Ectodermal cell (in vitro differentiated cells): ENCODE data around the gene CAPN13.

Source experiments
- H3K27ac ChIP-seq: 2 replicates; pipeline ENCODE4 v1.7.0; 2013; ENCODE audit warnings: mild to moderate bottlenecking, low read depth, low read length; ENCODE audit not compliant: insufficient read depth, poor library complexity, severe bottlenecking
- H3K27me3 ChIP-seq: 2 replicates; pipeline ENCODE4 v1.7.0; 2013; ENCODE audit warnings: mild to moderate bottlenecking, low read length; ENCODE audit not compliant: insufficient read depth, control insufficient read depth, poor library complexity, severe bottlenecking
- H3K36me3 ChIP-seq: one replicate; pipeline ENCODE4 v1.7.0; 2013; ENCODE audit warnings: low read length; ENCODE audit not compliant: control insufficient read depth, insufficient read depth
- H3K4me1 ChIP-seq: one replicate; pipeline ENCODE4 v1.7.0; 2013; ENCODE audit warnings: low read length; ENCODE audit not compliant: control insufficient read depth, insufficient read depth
- H3K4me3 ChIP-seq: 2 replicates; pipeline ENCODE4 v1.7.0; 2013; ENCODE audit warnings: low read depth, low read length, control low read depth; ENCODE audit not compliant: insufficient read depth
- H3K9me3 ChIP-seq: 2 replicates; pipeline ENCODE4 v1.7.0; 2013; ENCODE audit warnings: mild to moderate bottlenecking, low read length, moderate library complexity; ENCODE audit not compliant: control insufficient read depth
- WGBS, 2 experiments: methylation state at CpG; one replicate each; pipeline ENCODE4 v1.1.7; 2013; ENCODE audit warnings: missing lambda C conversion rate in 2 of 2; 5-methylcytosine and 5-hydroxymethylcytosine counted together

CAPN13 gene

GRCh38 chr2:30692829-30693275, 114.4 kb downstream of the CAPN13 start:
- H3K4me3 ChIP-seq, result no peak overlapping the region
- peaks cover 7% of the 10 kb centered on the region for H3K4me1 ChIP-seq
- H3K36me3 ChIP-seq, result no peaks in the 10 kb centered on the region
- H3K9me3 ChIP-seq, result no peaks in the 10 kb centered on the region
- 91 to 95% methylated on average over 7 of the region's 7 CpGs for WGBS, 2 experiments
- no peak overlapping the region for H3K27ac ChIP-seq
- no peaks in the 10 kb centered on the region for H3K27me3 ChIP-seq

- no peaks in the 10 kb centered on the region for H3K27me3 ChIP-seq
- H3K36me3 ChIP-seq, result no peaks in the 10 kb centered on the region
- H3K4me1 ChIP-seq, result peaks cover 7% of the 10 kb centered on the region
- WGBS, 2 experiments, result 90 to 91% methylated on average over 16 of the region's 16 CpGs
- no peak overlapping the region for H3K27ac ChIP-seq
- no peak overlapping the region for H3K4me3 ChIP-seq
- H3K9me3 ChIP-seq, result no peaks in the 10 kb centered on the region
These were observed 115.1 kb downstream of the CAPN13 start for GRCh38 chr2:30691948-30692828.

- Histone ChIP-seq H3K9me3 (no peaks in the 10 kb centered on the region), H3K27ac (no peak overlapping the region), H3K27me3 (no peaks in the 10 kb centered on the region), H3K4me3 (no peak overlapping the region), H3K36me3 (no peaks in the 10 kb centered on the region), H3K4me1 (peaks cover 7% of the 10 kb centered on the region)
- WGBS, 2 experiments, result 90 to 92% methylated on average over 7 of the region's 7 CpGs
These were observed 115.9 kb downstream of the CAPN13 start for GRCh38 chr2:30691091-30691947.

GRCh38 chr2:30690126-30690561, 117.1 kb downstream of the CAPN13 start:
- peaks cover 7% of the 10 kb centered on the region for H3K4me1 ChIP-seq
- no peaks in the 10 kb centered on the region for H3K36me3 ChIP-seq
- no peak overlapping the region for H3K4me3 ChIP-seq
- no peaks in the 10 kb centered on the region for H3K9me3 ChIP-seq
- 87 to 92% methylated on average over 5 of the region's 5 CpGs for WGBS, 2 experiments
- H3K27me3 ChIP-seq, result no peaks in the 10 kb centered on the region
- no peak overlapping the region for H3K27ac ChIP-seq

- Histone ChIP-seq H3K4me1 (peaks cover 7% of the 10 kb centered on the region), H3K27me3 (no peaks in the 10 kb centered on the region), H3K36me3 (no peaks in the 10 kb centered on the region), H3K4me3 (no peak overlapping the region), H3K9me3 (no peaks in the 10 kb centered on the region), H3K27ac (no peak overlapping the region)
- 88 to 91% methylated on average over 6 of the region's 6 CpGs for WGBS, 2 experiments
These were observed 117.6 kb downstream of the CAPN13 start for GRCh38 chr2:30689496-30690125.

GRCh38 chr2:30688956-30689401, 118.3 kb downstream of the CAPN13 start:
- Histone ChIP-seq H3K27ac (no peak overlapping the region), H3K4me1 (peaks cover 7% of the 10 kb centered on the region), H3K36me3 (no peaks in the 10 kb centered on the region), H3K27me3 (no peaks in the 10 kb centered on the region), H3K9me3 (no peaks in the 10 kb centered on the region), H3K4me3 (no peak overlapping the region)
- 82 to 85% methylated on average over 4 of the region's 4 CpGs for WGBS, 2 experiments

- WGBS, 2 experiments, result 93 to 96% methylated on average over 4 of the region's 4 CpGs
- no peaks in the 10 kb centered on the region for H3K27me3 ChIP-seq
- H3K9me3 ChIP-seq, result no peaks in the 10 kb centered on the region
- H3K27ac ChIP-seq, result no peak overlapping the region
- peaks cover 7% of the 10 kb centered on the region for H3K4me1 ChIP-seq
- no peak overlapping the region for H3K4me3 ChIP-seq
- H3K36me3 ChIP-seq, result no peaks in the 10 kb centered on the region
These were observed 120.6 kb downstream of the CAPN13 start for GRCh38 chr2:30686669-30687068.

- Histone ChIP-seq H3K9me3 (no peaks in the 10 kb centered on the region), H3K4me3 (no peak overlapping the region), H3K36me3 (no peaks in the 10 kb centered on the region), H3K27me3 (no peaks in the 10 kb centered on the region), H3K4me1 (peaks cover 7% of the 10 kb centered on the region), H3K27ac (no peak overlapping the region)
- 83 to 88% methylated on average over 2 of the region's 2 CpGs for WGBS, 2 experiments
These were observed 121.2 kb downstream of the CAPN13 start for GRCh38 chr2:30686000-30686399.

GRCh38 chr2:30684996-30685395, 122.2 kb downstream of the CAPN13 start:
- peaks cover 7% of the 10 kb centered on the region for H3K4me1 ChIP-seq
- no peaks in the 10 kb centered on the region for H3K36me3 ChIP-seq
- H3K27me3 ChIP-seq, result no peaks in the 10 kb centered on the region
- H3K4me3 ChIP-seq, result no peak overlapping the region
- H3K27ac ChIP-seq, result no peak overlapping the region
- H3K9me3 ChIP-seq, result no peaks in the 10 kb centered on the region
- 94 to 95% methylated on average over 3 of the region's 3 CpGs for WGBS, 2 experiments
